Coronary artery (tissue), 2 donors: ENCODE data around the gene RSKR.
A peak's percentile ranks its signal among the peaks of the same experiment; 100 is the strongest.
"Not testable (repeated sequence)": the region's sequence is repeated elsewhere in the genome, so short reads cannot be mapped to it uniquely, and the experiment has no call there.

Experiments used
- DNase-seq: peaks from one replicate; pipeline ENCODE4 v3.0.0-alpha.2; 2017; ENCODE audit warnings: low spot score
- H3K27ac ChIP-seq, 2 donors: fragments of 200-600 bp; sonication (generic); one replicate each; pipeline ENCODE4 v1.5.1; 2016 to 2019
- H3K4me3 ChIP-seq: fragments of 200-600 bp; sonication (generic); 2 replicates; pipeline ENCODE4 v1.5.1; 2016; ENCODE audit warnings: mild to moderate bottlenecking, moderate library complexity
- CTCF ChIP-seq: fragments of 200-600 bp; sonication (generic); IDR thresholded peaks from one replicate; pipeline ENCODE4 v1.5.1; 2019; ENCODE audit warnings: antibody characterized with exemption

The RSKR gene

GRCh38 chr17:28613931-28614381, at the start of gene RSKR:
Gene RSKR, minus strand, starts transcription at chr17:28614185. Its CDS starts 24 bp downstream, at chr17:28614161.
- TF ChIP-seq CTCF: no peak
- peak; percentile 66 for DNase-seq
- H3K27ac ChIP-seq: no peak within 1 kb of the TSS
- no peak within 1 kb of the TSS for H3K4me3 ChIP-seq

- Histone ChIP-seq H3K27ac (peak overlapping the region in 1 of 2 donors; percentile 79), H3K4me3 (no peak overlapping the region)
- DNase-seq: no peak
- TF ChIP-seq CTCF: no peak
Observed at GRCh38 chr17:28663723-28664122, 49.7 kb upstream of the RSKR start.

GRCh38 chr17:28662527-28662829, 48.5 kb upstream of the RSKR start:
- peak overlapping the region; percentile 79 to 98 for H3K27ac ChIP-seq
- DNase-seq: no peak
- peak overlapping the region; percentile 89 for H3K4me3 ChIP-seq
- no peak for TF ChIP-seq CTCF

- no peak for TF ChIP-seq CTCF
- peak; percentile 92 for DNase-seq
Observed at GRCh38 chr17:28661635-28662526, 47.9 kb upstream of the RSKR start, which contains the start of the genes SDF2 and SUPT6H. Gene SDF2, minus strand, starts transcription at chr17:28661906. Its CDS starts 30 bp downstream, at chr17:28661876. Gene SUPT6H, plus strand, starts transcription at chr17:28662205. Its CDS starts 11,197 bp downstream, at chr17:28673402.

GRCh38 chr17:28659497-28659881, 45.5 kb upstream of the RSKR start:
- H3K4me3 ChIP-seq, DNase-seq, H3K27ac ChIP-seq: not testable (repeated sequence)

More at GRCh38 chr17:28661635-28662526, 47.9 kb upstream of the RSKR start, which contains the start of the genes SDF2 and SUPT6H:
- Histone ChIP-seq H3K4me3 (peak within 1 kb of the TSS; percentile 89), H3K27ac (peak within 1 kb of the TSS; percentile 79 to 98)

- not testable (repeated sequence) for H3K27ac ChIP-seq, H3K4me3 ChIP-seq, DNase-seq
Observed at GRCh38 chr17:28658766-28659496, 44.9 kb upstream of the RSKR start.

GRCh38 chr17:28658342-28658741, 44.4 kb upstream of the RSKR start:
- DNase-seq, H3K4me3 ChIP-seq, H3K27ac ChIP-seq: not testable (repeated sequence)

GRCh38 chr17:28657756-28658155, 43.8 kb upstream of the RSKR start:
- Histone ChIP-seq H3K4me3 (no peak overlapping the region), H3K27ac (no peak overlapping the region)
- TF ChIP-seq CTCF: no peak
- DNase-seq: no peak
